Eye (tissue), 1 donor: Measurements from ENCODE around the gene TIAL1.

Source experiments
- DNase-seq: peaks from one replicate; pipeline ENCODE4 v3.0.0-alpha.2; 2015

Gene TIAL1

DNA sequence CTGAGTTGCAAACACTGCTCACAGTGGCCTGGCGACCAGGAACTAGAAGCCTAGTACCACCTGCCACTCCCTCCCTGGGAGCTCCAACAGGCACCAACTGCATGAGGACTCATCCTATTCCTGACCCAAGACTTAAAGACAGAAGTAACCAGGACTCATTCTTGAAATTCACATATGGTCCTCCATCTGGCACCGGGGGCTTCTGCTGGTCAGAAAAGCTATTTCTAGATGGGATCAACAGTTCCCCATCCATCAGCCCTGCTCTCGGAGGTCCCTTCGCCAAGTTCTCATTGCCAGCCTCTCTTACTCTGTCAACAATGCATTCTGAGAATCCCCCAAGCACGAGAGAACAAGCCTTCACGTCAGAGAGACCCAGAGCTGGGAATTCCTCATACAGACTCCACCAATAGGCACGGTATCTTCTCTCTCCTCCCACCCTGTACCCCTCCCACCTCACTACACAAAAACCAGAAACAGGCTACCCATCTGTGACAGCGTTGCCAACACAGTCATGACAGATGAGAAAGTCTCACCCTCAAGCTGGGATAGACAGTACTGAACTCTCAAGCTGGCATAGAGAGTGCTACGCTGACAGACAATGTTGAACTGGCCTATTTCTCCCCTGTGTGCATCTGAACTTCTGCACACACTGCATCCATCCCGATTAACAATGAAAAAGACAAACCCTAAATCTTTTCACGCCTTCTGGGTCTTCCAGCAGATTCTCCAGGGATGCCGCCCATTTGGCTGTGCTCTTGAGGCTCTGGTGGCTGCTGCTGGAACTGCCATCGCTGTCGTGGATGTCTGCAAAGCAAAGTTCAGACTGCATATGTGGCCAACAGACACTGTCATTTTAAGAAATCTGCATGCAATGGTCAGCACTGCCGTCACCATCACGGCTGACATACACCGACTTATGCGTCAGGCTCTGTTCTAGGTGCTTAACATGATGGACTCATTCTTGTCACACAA lies 69.9 kb downstream of the TIAL1 start:
- DNase-seq: peak; percentile 50

DNA sequence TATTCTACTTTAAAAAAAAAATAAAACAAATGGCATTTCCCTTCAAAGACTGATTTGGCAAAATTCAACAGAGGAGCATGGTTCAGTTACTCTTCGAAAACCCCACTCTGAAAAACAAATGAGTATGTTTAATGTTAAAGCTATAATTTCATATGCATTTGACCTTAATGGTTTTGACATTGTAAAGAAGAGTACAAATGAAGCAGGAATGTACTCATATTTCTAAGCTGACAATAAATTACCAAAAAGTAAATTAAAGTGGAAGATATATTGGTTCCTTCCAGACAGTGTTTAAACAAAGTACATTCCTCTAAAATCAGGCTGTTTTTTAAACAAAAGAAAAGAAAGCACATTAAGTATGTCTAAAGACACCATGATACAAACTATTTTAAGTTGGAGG lies 70.6 kb downstream of the TIAL1 start:
- DNase-seq: no peak

DNA sequence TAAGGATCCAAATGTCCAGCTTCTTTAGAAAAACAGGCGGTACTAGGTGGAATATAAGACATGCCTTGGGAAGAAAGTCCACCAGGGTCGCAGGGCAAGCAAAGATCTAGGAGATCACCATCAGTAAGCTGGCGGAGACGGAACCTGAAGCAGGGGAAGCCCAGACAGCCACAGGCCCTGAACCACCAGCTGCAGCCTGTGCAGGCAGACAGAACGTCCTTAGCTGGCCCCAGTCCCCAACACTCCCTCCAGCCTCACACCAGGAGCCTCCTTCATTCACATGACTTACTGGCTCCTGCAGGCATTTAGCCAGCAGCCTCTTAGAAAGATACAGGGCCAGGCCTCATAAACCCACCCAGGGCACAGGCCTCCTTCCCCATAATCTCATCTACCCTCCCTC lies 71.6 kb downstream of the TIAL1 start:
- no peak for DNase-seq

DNA sequence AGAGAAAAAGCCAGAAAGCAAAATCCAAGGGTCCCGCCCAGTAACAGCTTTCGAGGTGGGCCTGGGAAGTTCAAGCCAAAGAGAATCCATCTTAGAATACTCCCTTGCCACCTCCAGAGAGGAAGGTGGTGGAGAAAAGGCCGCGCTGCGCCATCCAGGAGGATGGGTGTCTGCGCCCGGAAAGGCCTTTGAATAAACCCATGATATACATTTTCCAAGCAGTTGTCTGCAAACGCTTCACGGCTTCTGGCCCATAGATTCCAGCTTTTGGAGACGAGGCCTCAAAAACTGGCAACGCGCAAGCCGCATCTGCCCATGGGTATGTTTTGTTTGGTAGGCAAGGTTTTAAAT lies 72.1 kb downstream of the TIAL1 start:
- no peak for DNase-seq

DNA sequence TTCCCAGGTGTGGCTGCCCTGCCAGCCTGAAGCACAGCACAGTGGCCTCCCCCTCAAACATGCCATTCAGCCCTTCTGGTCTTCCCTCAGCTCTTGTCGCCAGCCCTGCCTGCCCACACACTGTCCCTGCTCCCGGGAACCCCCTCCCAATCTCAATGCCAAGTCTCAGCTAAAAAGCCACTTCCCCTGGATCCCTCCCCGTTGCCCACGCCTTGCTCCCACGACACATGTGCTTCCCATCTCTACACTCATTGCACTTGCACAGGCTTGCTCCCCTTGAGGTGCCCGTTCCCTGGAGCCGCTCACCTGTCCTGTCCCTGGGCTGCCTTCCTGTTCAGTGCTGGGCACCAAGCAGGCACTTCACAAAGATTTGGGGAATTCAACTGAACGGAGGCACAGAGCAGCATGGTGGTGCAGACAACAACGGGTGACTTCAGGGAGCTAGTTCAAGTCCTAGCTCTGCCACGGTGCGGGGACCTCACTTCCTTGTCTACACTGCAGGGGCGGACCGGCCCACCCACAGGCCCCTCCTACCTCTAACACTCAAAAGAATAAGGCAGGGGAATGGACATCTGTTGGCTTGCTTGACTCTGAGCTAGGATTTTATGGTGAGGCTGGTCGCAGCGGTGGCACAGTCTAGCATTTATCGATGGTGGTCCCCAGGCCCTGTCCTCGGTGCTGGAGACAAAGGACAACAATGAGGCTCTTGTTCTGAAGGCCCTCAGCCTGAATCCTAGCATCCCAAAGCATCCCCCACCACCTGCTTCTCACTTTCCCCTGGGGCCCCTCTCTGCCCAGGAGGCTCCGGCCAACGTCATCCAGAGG lies 72.7 kb downstream of the TIAL1 start:
- DNase-seq: no peak
